Right atrium auricular region (tissue), 2 donors: Measurements from ENCODE around the gene MLN. TPM values are rescaled to one million over a fixed set of nuclear protein-coding genes. Genes with fewer than 3 reads are reported as not detected.

Experiments used
- DNase-seq: peaks from one replicate; pipeline ENCODE4 v3.0.0-alpha.2; 2019; ENCODE audit warnings: low spot score
- H3K27ac ChIP-seq, 2 donors: fragments of 200-600 bp; sonication (generic); 1 replicate in 1 of 2; 2 replicates in 1 of 2; pipeline ENCODE4 v1.5.1; 2016 to 2019
- H3K27me3 ChIP-seq, 2 donors: fragments of 200-600 bp; sonication (generic); one replicate each; pipeline versions ENCODE4 v1.5.1 to v1.6.0; 2017 to 2019
- H3K36me3 ChIP-seq: fragments of 200-600 bp; sonication (generic); one replicate; pipeline ENCODE4 v1.5.1; 2016
- H3K4me1 ChIP-seq, 2 donors: fragments of 200-600 bp; sonication (generic); one replicate each; pipeline versions ENCODE4 v1.5.1 to v1.6.0; 2017 to 2019
- H3K4me3 ChIP-seq, 2 donors: fragments of 200-600 bp; sonication (generic); 1 replicate in 1 of 2; 2 replicates in 1 of 2; pipeline ENCODE4 v1.5.1; 2017 to 2019; ENCODE audit warnings: mild to moderate bottlenecking in 1 of 2, moderate library complexity in 1 of 2
- H3K9me3 ChIP-seq, 2 donors: fragments of 200-600 bp; sonication (generic); one replicate each; pipeline ENCODE4 v1.5.1; 2019
- total RNA-seq, 2 donors: library from RNA; depleted of rRNA; stranded (reverse); fragments of >200 nt; gene quantifications; one replicate each; pipeline ENCODE4 v1.1.0, GENCODE V29; 2016
- TF ChIP-seq, protein P1 (sequence below), 2 donors: fragments of 200-600 bp; sonication (generic); IDR thresholded peaks; one replicate each; pipeline ENCODE4 v1.5.1; 2019; ENCODE audit warnings: antibody characterized with exemption in 2 of 2

The MLN gene
- total RNA-seq, 2 donors from 2014 or later = not detected

DNA sequence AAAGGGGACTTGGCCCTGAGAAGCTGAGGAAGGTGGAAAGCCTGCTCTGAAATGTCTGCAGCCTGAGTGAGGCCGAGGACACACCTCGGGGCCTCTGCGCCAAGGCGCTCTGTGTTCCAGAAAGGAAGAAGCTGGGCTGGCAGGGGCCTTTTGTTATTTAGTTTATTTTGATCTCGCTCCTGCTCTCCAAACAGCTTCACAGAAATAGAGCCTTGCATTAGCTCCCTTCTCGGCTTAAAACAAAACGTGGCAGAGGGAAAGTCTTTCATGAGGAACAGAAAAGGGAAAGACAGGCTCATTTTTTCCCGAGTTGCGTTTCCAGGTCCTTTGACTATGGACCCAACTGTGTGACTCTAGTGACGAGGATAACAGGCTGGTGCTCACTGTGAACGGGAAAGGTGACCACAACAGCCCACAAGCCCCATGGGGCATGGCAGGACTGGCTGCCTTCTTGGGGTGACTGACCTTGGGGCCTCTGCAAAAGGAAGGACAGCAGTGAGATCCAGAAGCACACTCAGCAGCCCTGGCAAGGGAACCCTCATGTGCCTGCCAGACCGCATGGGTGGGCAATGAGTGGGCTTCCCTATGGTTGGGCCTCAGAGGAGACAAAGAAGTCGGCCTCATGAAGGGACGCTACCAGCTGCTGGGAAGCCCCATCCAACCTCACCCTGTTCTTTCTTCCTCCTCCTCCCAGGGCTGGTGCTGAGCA is 33.5 kb downstream of the MLN start:
- peaks cover 0 to 33% of the 10 kb centered on the region in 2 donors for H3K4me1 ChIP-seq
- H3K27ac ChIP-seq = no peak overlapping the region
- no peak overlapping the region for H3K4me3 ChIP-seq
- H3K27me3 ChIP-seq = no peaks in the 10 kb centered on the region
- TF ChIP-seq, protein P1, sequence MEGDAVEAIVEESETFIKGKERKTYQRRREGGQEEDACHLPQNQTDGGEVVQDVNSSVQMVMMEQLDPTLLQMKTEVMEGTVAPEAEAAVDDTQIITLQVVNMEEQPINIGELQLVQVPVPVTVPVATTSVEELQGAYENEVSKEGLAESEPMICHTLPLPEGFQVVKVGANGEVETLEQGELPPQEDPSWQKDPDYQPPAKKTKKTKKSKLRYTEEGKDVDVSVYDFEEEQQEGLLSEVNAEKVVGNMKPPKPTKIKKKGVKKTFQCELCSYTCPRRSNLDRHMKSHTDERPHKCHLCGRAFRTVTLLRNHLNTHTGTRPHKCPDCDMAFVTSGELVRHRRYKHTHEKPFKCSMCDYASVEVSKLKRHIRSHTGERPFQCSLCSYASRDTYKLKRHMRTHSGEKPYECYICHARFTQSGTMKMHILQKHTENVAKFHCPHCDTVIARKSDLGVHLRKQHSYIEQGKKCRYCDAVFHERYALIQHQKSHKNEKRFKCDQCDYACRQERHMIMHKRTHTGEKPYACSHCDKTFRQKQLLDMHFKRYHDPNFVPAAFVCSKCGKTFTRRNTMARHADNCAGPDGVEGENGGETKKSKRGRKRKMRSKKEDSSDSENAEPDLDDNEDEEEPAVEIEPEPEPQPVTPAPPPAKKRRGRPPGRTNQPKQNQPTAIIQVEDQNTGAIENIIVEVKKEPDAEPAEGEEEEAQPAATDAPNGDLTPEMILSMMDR (IDR thresholded peaks at IDR 0.05) = no peak
- peaks cover 32% of the 10 kb centered on the region for H3K36me3 ChIP-seq
- no peaks in the 10 kb centered on the region for H3K9me3 ChIP-seq
- no peak for DNase-seq

DNA sequence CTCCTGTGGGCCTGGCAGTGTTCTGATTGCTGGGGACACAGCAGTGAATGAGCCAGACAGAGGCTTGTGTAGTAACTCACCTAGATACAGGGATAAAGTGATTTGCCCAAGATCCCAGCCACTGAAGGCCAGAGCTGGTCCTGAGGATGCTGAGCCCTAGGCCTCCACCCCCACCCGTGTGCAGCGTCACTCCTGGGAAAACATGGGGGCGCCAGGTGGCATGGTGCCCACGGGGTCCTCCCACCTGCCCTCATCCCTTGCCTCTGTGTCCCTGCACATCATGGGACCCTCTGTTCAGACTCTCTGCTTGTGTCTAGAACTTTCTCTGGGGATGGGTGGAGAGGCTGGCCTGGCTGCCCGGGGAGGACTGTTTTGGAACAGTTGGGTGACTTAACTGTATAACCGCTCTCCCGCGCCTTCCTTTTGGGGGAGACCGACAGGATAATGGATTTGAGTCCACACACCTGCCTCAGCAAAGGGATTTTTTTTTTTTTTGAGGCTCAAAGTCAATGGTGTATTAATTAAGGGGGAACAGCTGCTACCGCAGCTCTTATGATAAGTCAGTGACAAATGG is 34.5 kb downstream of the MLN start:
- Histone ChIP-seq H3K4me1 (peaks cover 0 to 33% of the 10 kb centered on the region in 2 donors), H3K9me3 (no peaks in the 10 kb centered on the region), H3K4me3 (no peak overlapping the region), H3K36me3 (peaks cover 23% of the 10 kb centered on the region), H3K27me3 (no peaks in the 10 kb centered on the region), H3K27ac (no peak overlapping the region)
- TF ChIP-seq, protein P1 (IDR thresholded peaks at IDR 0.05) = no peak
- no peak for DNase-seq

DNA sequence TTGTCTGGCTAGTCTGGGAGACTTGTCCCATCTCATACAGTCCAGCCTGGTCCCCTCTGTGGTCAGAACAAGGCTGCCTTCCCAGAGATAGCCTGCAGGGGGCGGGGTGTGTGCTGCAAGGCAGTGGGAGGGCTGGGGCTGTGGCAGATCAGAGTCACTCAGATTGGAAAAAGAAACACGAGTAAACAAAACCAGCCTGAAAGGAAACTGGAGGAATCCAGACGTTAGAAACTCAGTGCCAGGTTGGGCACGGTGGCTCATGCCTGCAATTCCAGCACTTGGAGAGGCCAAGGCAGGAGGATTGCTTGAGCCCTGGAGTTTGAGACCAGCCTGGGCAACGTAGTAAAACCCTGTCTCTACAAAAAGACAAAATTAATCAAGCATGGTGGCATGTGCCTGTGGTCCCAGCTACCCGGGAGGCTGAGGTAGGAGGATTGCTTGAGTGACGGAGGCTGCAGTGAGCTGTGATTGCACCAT is 35.1 kb downstream of the MLN start:
- H3K4me3 ChIP-seq = no peak overlapping the region
- no peaks in the 10 kb centered on the region for H3K27me3 ChIP-seq
- TF ChIP-seq, protein P1 (IDR thresholded peaks at IDR 0.05) = peak; percentile 77 to 84
- peaks cover 0 to 33% of the 10 kb centered on the region in 2 donors for H3K4me1 ChIP-seq
- peaks cover 18% of the 10 kb centered on the region for H3K36me3 ChIP-seq
- no peak overlapping the region for H3K27ac ChIP-seq
- DNase-seq = peak; percentile 80
- no peaks in the 10 kb centered on the region for H3K9me3 ChIP-seq

DNA sequence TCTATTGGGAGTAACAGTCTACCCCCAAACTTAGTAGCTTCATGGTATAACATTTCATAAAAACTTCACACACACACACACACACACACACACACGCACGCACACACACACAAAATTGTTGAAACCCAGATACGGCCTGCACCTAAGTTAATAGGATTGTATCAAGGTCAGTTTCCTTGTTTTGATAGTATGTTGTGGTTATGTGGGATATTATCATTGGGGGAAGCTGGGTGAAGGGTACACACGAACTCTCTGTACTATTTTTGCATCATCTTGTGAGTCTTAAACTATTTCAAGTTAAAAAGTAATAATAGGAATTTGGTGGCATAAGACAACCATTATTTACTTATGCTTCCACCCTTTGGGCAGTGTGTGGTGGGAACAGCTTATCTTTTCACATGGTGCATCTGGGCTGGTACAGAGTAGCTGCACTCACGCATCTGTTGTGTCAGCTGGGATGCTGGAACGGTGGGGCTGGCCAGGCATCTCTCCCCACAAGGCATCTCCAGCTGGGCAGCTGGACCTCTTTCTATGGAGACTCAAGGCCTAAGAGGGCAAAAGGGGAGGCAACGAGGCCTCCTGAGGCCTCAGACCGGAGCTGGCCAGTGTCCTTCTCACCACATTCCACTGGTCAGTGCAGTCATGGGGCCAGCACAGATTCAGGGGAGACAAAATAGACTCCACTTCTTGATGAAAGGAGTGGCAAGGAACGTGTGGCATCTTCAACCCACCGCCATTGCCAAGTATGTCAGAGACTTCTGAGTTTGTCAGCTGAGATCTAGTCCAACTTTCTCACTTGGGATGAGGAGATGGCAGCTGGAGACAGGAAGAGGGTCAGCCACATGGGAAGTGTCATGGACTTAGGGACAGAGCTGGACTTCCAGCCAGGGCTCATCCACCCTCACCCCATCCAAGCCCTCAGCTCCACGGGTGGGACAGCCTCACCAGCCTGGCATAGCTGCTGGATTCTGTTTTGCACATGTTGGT is 36.6 kb downstream of the MLN start:
- Histone ChIP-seq H3K27me3 (no peaks in the 10 kb centered on the region), H3K27ac (no peak overlapping the region), H3K36me3 (peaks cover 3% of the 10 kb centered on the region), H3K4me1 (peaks cover 0 to 31% of the 10 kb centered on the region in 2 donors), H3K4me3 (no peak overlapping the region), H3K9me3 (no peaks in the 10 kb centered on the region)
- DNase-seq = no peak
- TF ChIP-seq, protein P1 (IDR thresholded peaks at IDR 0.05) = no peak

DNA sequence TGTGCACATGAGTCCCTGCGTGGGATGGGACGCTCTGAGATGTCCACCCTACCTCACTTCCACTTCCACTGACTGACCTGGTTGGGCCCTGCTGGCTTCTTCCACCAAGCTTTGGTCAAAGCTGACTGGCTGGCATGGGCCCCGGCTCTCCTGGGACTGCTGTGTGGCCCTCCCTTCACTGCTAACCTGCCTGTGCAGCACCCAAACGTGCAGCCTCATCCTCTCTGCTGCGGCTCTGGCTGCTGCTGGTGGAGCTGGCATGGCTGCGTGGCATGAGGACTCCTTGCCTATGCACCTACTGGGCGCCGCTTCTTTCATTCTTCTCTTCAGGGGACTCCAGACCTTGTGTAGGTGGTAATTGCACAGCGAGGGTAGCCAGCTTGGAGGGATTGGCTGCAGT is 38.4 kb downstream of the MLN start:
- no peak overlapping the region for H3K4me3 ChIP-seq
- no peaks in the 10 kb centered on the region for H3K9me3 ChIP-seq
- H3K36me3 ChIP-seq = no peaks in the 10 kb centered on the region
- H3K4me1 ChIP-seq = peaks cover 0 to 29% of the 10 kb centered on the region in 2 donors
- TF ChIP-seq, protein P1 (IDR thresholded peaks at IDR 0.05) = no peak
- H3K27me3 ChIP-seq = no peaks in the 10 kb centered on the region
- H3K27ac ChIP-seq = no peak overlapping the region
- no peak for DNase-seq
